Gastroesophageal sphincter (tissue), 3 donors: ENCODE results near the gene LSAMP.

Experiments used
- CTCF ChIP-seq, 4 experiments: fragments of 200-600 bp in 2 of 4; fragments of 450-650 bp in 2 of 4; sonication (generic) in 1 of 4; IDR thresholded peaks; one replicate each; pipeline ENCODE4 v1.5.1; 2017 to 2019; ENCODE audit warnings: antibody characterized with exemption in 4 of 4, mild to moderate bottlenecking in 2 of 4, moderate library complexity in 2 of 4
- EP300 ChIP-seq: sonication (generic); formaldehyde crosslinking; IDR thresholded peaks from one replicate; pipeline ENCODE4 v1.6.1; 2017; ENCODE audit warnings: antibody characterized with exemption, mild to moderate bottlenecking

DNA sequence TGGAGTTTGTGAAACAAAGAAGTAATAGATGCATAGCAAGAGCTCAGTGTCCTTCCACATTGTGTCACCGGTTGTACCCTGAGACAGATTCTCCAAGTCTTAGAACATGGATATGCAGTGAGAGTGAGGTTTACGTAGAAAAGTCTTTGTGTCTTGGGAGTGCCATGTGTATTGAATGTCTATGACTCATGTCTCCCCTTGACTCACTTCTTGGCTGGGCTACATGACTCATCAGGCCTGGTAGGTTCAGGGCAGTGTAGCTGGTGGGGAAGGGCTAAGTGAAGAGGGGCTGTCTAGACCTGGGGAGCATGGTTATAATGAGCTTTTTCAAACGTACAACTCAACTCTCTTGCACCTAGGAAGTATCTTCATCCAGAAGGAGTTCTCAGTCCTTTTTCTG is 654.5 kb downstream of the LSAMP start:
- no peak for TF ChIP-seq CTCF (IDR thresholded peaks at IDR 0.05)
- no peak for TF ChIP-seq EP300
